Nephron progenitor cell (in vitro differentiated cells): ENCODE data around the gene SH2D7.

Experiments
- DNase-seq: peaks from one replicate; pipeline ENCODE4 v3.0.0; 2021
- H3K27ac Mint-ChIP-seq: 2 replicates; pipeline ENCODE4 v1.8.0; 2021; ENCODE audit warnings: mild to moderate bottlenecking, moderate library complexity, mixed read lengths
- H3K27me3 Mint-ChIP-seq: 2 replicates; pipeline ENCODE4 v1.8.0; 2021; ENCODE audit warnings: mild to moderate bottlenecking, low read depth, mixed read lengths; ENCODE audit not compliant: poor library complexity
- H3K36me3 Mint-ChIP-seq: 2 replicates; pipeline ENCODE4 v1.8.0; 2021; ENCODE audit warnings: low read depth, mixed read lengths
- H3K4me1 Mint-ChIP-seq: 2 replicates; pipeline ENCODE4 v1.8.0; 2021; ENCODE audit warnings: mixed read lengths
- H3K4me3 Mint-ChIP-seq: 2 replicates; pipeline ENCODE4 v1.8.0; 2021; ENCODE audit warnings: mild to moderate bottlenecking, moderate library complexity, mixed read lengths
- H3K9me3 Mint-ChIP-seq: 2 replicates; pipeline ENCODE4 v1.8.0; 2021; ENCODE audit warnings: mild to moderate bottlenecking, moderate library complexity, mixed read lengths
- TF ChIP-seq, protein P1 (sequence below): fragments of 200-600 bp; sonication (generic); IDR thresholded peaks from 2 replicates; pipeline ENCODE4 v1.5.0; 2021; ENCODE audit warnings: antibody characterized with exemption

Gene SH2D7

DNA sequence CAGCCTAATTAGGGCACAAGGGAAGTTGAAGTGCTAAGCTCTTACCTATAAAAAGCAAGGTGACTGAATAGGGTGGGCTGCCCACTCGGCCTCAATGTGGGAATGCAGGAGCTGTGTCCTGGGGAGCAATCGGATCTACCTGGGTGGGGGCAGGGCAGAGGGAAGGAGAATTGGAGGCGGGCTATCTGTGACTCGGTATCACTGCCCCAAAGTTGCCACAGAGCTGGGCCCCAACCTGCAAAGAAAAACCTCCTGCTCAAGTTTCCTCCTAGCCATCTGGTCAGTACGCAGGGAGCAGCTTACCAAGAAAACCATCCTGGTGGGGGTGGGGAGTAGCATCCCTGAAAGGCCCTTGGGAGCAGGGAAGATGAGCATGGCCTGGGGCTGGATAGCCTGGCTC, 28.2 kb downstream of the SH2D7 start:
- no peak for DNase-seq
- Mint-ChIP-seq H3K4me3 (peak overlapping the region; percentile 50), H3K36me3 (no peaks in the 10 kb centered on the region)

DNA sequence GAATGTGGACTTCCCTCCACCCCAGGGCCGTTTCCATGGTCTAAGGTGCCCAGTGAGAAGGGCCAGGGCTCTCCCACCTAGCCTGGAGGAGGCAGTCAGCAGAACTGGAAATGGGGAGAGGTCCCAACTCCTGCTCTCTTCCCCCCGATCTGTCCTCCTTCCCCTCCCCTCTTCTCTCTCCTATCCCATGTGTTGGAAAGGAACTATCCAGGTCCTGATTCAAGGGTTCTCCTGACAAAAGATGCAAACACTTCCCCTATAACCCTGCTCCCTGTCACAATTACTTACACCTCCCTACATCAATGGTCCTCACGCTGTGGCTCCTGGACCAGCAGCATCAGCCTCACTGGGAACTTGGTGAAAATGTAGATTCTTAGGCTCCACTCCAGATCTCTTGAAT, 32.9 kb downstream of the SH2D7 start:
- Mint-ChIP-seq H3K27me3 (peaks cover 3% of the 10 kb centered on the region), H3K27ac (peak overlapping the region; percentile 13), H3K4me1 (peaks cover 61% of the 10 kb centered on the region), H3K4me3 (no peak overlapping the region), H3K9me3 (no peaks in the 10 kb centered on the region), H3K36me3 (peaks cover 4% of the 10 kb centered on the region)
- TF ChIP-seq, protein P1, sequence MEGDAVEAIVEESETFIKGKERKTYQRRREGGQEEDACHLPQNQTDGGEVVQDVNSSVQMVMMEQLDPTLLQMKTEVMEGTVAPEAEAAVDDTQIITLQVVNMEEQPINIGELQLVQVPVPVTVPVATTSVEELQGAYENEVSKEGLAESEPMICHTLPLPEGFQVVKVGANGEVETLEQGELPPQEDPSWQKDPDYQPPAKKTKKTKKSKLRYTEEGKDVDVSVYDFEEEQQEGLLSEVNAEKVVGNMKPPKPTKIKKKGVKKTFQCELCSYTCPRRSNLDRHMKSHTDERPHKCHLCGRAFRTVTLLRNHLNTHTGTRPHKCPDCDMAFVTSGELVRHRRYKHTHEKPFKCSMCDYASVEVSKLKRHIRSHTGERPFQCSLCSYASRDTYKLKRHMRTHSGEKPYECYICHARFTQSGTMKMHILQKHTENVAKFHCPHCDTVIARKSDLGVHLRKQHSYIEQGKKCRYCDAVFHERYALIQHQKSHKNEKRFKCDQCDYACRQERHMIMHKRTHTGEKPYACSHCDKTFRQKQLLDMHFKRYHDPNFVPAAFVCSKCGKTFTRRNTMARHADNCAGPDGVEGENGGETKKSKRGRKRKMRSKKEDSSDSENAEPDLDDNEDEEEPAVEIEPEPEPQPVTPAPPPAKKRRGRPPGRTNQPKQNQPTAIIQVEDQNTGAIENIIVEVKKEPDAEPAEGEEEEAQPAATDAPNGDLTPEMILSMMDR: no peak
- no peak for DNase-seq

More for the DNA sequence above, 28.2 kb downstream of the SH2D7 start:
- H3K27me3 Mint-ChIP-seq: peaks cover 3% of the 10 kb centered on the region
- peaks cover 34% of the 10 kb centered on the region for H3K4me1 Mint-ChIP-seq
- H3K9me3 Mint-ChIP-seq: no peaks in the 10 kb centered on the region
- TF ChIP-seq, protein P1: no peak
- H3K27ac Mint-ChIP-seq: peak overlapping the region; percentile 79

GRCh38 chr15:78127882-78128281, 35.5 kb downstream of the SH2D7 start:
- no peaks in the 10 kb centered on the region for H3K9me3 Mint-ChIP-seq
- DNase-seq: no peak
- H3K27ac Mint-ChIP-seq: peak overlapping the region; percentile 63
- peaks cover 3% of the 10 kb centered on the region for H3K27me3 Mint-ChIP-seq
- TF ChIP-seq, protein P1: no peak
- H3K36me3 Mint-ChIP-seq: peaks cover 4% of the 10 kb centered on the region
- peaks cover 59% of the 10 kb centered on the region for H3K4me1 Mint-ChIP-seq
- H3K4me3 Mint-ChIP-seq: peak overlapping the region; percentile 24

- DNase-seq: peak; percentile 36
- H3K4me3 Mint-ChIP-seq: no peak overlapping the region
These were observed 36.9 kb downstream of the SH2D7 start for GRCh38 chr15:78129077-78129750.

GRCh38 chr15:78129751-78130287, 37.5 kb downstream of the SH2D7 start:
- Mint-ChIP-seq H3K36me3 (peaks cover 4% of the 10 kb centered on the region), H3K4me1 (peaks cover 66% of the 10 kb centered on the region), H3K9me3 (no peaks in the 10 kb centered on the region), H3K27ac (no peak overlapping the region), H3K27me3 (no peaks in the 10 kb centered on the region), H3K4me3 (peak overlapping the region; percentile 85)
- TF ChIP-seq, protein P1: no peak
- DNase-seq: no peak

More at GRCh38 chr15:78129077-78129750, 36.9 kb downstream of the SH2D7 start:
- peaks cover 3% of the 10 kb centered on the region for H3K27me3 Mint-ChIP-seq
- peaks cover 4% of the 10 kb centered on the region for H3K36me3 Mint-ChIP-seq
- peaks cover 66% of the 10 kb centered on the region for H3K4me1 Mint-ChIP-seq
- TF ChIP-seq, protein P1: no peak
- H3K9me3 Mint-ChIP-seq: no peaks in the 10 kb centered on the region
- H3K27ac Mint-ChIP-seq: peak overlapping the region; percentile 97
